NCI-H2227 (cell line): ENCODE measurements around the gene HECTD4.

Experiments
- DNase-seq: peaks from one replicate; lab custom pipeline; 2025; ENCODE audit not compliant: unreplicated experiment; lab: John Stamatoyannopoulos, UW

HECTD4 gene

GRCh38 chr12:112217647-112218046, 164.6 kb downstream of the HECTD4 start:
- DNase-seq = no peak

GRCh38 chr12:112216223-112216622, 166.0 kb downstream of the HECTD4 start:
- DNase-seq = no peak

GRCh38 chr12:112214064-112214463, 168.2 kb downstream of the HECTD4 start:
- DNase-seq = no peak

GRCh38 chr12:112208301-112208910, 173.8 kb downstream of the HECTD4 start:
- DNase-seq = no peak

- no peak for DNase-seq
These were observed 174.8 kb downstream of the HECTD4 start for GRCh38 chr12:112207397-112207924.

GRCh38 chr12:112206944-112207343, 175.3 kb downstream of the HECTD4 start:
- no peak for DNase-seq

GRCh38 chr12:112199136-112199535, 183.1 kb downstream of the HECTD4 start:
- DNase-seq = no peak

- peak; percentile 73 for DNase-seq
These were observed 184.0 kb downstream of the HECTD4 start for GRCh38 chr12:112198120-112198733.

GRCh38 chr12:112196196-112196875, 185.9 kb downstream of the HECTD4 start:
- no peak for DNase-seq

GRCh38 chr12:112194601-112195247, 187.5 kb downstream of the HECTD4 start:
- DNase-seq = no peak

GRCh38 chr12:112192475-112192874, 189.8 kb downstream of the HECTD4 start:
- DNase-seq = no peak

GRCh38 chr12:112191840-112192321, 190.3 kb downstream of the HECTD4 start:
- no peak for DNase-seq

GRCh38 chr12:112191201-112191600, 191.0 kb downstream of the HECTD4 start:
- DNase-seq = no peak

GRCh38 chr12:112190231-112191025, 191.8 kb downstream of the HECTD4 start:
- no peak for DNase-seq

- no peak for DNase-seq
These were observed 194.0 kb downstream of the HECTD4 start for GRCh38 chr12:112188130-112188830.

GRCh38 chr12:112185093-112185923, 196.9 kb downstream of the HECTD4 start:
- no peak for DNase-seq

GRCh38 chr12:112184056-112184887, 198.0 kb downstream of the HECTD4 start:
- no peak for DNase-seq
